ENCODE measurements around the gene IER5L. TPM values are rescaled to one million over a fixed set of nuclear protein-coding genes. Genes with fewer than 3 reads are reported as not detected.
A peak's percentile ranks its signal among the peaks of the same experiment; 100 is the strongest.
"Not testable (repeated sequence)": the region's sequence is repeated elsewhere in the genome, so short reads cannot be mapped to it uniquely, and the experiment has no call there.

The IER5L gene
- total and polyA plus RNA-seq, 9 of the 15 experiments (the other 6 are each of a cell fraction or from before 2014, with no cell fraction given), result 0.14 to 11.9 (median 0.52) TPM

DNA sequence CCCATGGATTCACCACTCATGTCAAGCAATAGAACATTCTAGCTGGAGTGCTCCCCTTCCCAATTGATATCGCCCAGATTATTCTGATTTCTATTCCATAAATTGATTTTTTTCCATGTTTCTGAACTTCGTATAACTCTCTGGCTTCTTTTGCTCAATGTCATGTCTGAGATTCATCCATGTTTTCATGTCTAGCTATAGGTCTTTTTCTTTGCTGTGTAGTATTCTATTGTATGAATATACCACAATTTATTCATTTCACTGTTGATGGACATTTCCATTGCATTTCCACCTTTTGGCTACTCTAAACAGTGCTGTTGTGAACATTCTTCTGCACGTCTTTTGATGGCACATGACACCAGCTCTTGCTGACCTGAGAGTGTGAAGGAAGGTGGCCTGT lies 47.3 kb downstream of the IER5L start:
- H3K9me3 ChIP-seq (replicated peaks; ENCODE audit: control insufficient read depth, insufficient read depth, low read depth, low read length), result no peaks in the 10 kb centered on the region
- H3K4me3 ChIP-seq, result no peak overlapping the region
- in situ Hi-C loops (cut with MboI) (loop anchor here (5.0 kb wide), 1 partner anchor 487 kb away; no protein-coding TSS in a partner anchor), intact Hi-C loops (cut with micrococcal nuclease) (loop anchor here (10.0 kb wide), 1 partner anchor 654 kb away; no protein-coding TSS in a partner anchor)
- BruUV-seq (replicated peaks), result no TSS peak
- H3K36me3 ChIP-seq (ENCODE audit: control insufficient read depth, insufficient read depth, low read length), result peaks cover 80% of the 10 kb centered on the region
- no peak for FAIRE-seq
- WGBS (ENCODE audit: insufficient coverage, low coverage, missing lambda C conversion rate), result 67% methylated on average over 3 of the region's 3 CpGs
- ATAC-seq, result no peak
- H3K4me1 ChIP-seq (replicated peaks in 1 of 2; ENCODE audit: control insufficient read depth in 2 of 2, insufficient read depth in 2 of 2, low read length in 2 of 2), result peaks cover 0 to 9% of the 10 kb centered on the region in 2 experiments; a peak in 3 of 5 replicates
- no peaks in the 10 kb centered on the region for H3K27me3 ChIP-seq (ENCODE audit: control insufficient read depth in 2 of 2, insufficient read depth in 2 of 2, low read length in 2 of 2)
- POLR2A ChIA-PET, result interaction anchor here (0.7 to 2.0 kb wide), 3 partner anchors 17 to 479 kb away, joined by 3 to 5 read pairs (median 5); no protein-coding TSS in a partner anchor
- CTCF ChIA-PET (ENCODE audit: low intra/inter-chr PET ratio), result interaction anchor here (0.6 to 3.6 kb wide), 4 partner anchors 11 to 494 kb away, joined by 3 to 36 read pairs (median 6); no protein-coding TSS in a partner anchor
- no peak overlapping the region for H3K4me2 ChIP-seq (ENCODE audit: insufficient read depth, low read length)
- H3K79me2 ChIP-seq (ENCODE audit: control insufficient read depth, insufficient read depth, low read length), result no peaks in the 10 kb centered on the region
- H3K9ac ChIP-seq (ENCODE audit: insufficient read depth in 1 of 2, low read depth in 2 of 2, low read length in 2 of 2), result no peak overlapping the region
- no peak overlapping the region for H2AFZ ChIP-seq (ENCODE audit: low read depth, low read length)
- H4K20me1 ChIP-seq (replicated peaks; ENCODE audit: control insufficient read depth, insufficient read depth, low read length), result no peaks in the 10 kb centered on the region
- H3K27ac ChIP-seq (ENCODE audit: extremely low read depth, low read depth, low read length), result no peak overlapping the region
- TF ChIP-seq ZBTB17 (CRISPR knock-in tag; IDR thresholded peaks at IDR 0.05) (no peak), ZNF146 (CRISPR knock-in tag; IDR thresholded peaks at IDR 0.05; ENCODE audit: unreplicated experiment) (peak; percentile 31), TBP (optimal IDR thresholded peaks at IDR 0.05; ENCODE audit: low read depth, low read length) (peak; percentile 3), STAT5B (CRISPR knock-in tag; IDR thresholded peaks at IDR 0.05) (no peak)
- H3K9me1 ChIP-seq (ENCODE audit: control insufficient read depth, insufficient read depth, low read length), result no peaks in the 10 kb centered on the region
- no peak for DNase-seq (ENCODE audit: extremely low read depth in 1 of 4, low spot score in 3 of 4)

DNA sequence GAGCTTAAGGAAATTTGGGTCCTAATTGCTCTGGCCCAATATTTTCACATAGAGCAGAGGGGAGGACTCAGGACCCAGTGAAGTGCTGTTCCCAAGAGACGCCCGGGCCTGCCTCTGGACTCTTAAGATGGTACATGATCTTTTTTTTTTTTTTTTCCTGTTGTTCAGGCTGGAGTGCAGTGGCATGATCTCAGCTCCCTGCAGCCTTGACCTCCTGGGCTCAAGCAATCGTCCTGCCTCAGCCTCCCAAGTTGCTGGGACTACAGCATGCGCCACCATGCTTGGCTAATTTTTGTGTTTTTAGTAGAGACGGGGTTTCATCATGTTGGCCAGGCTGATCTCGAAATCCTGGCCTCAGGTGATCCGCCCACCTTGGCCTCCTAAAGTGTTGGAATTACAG lies 47.8 kb downstream of the IER5L start:
- not testable (repeated sequence) for H3K9me3 ChIP-seq (replicated peaks; ENCODE audit: control insufficient read depth, insufficient read depth, low read depth, low read length); H3K27me3 ChIP-seq (ENCODE audit: control insufficient read depth in 2 of 2, insufficient read depth in 2 of 2, low read length in 2 of 2); H3K4me1 ChIP-seq (replicated peaks in 1 of 2; ENCODE audit: control insufficient read depth in 2 of 2, insufficient read depth in 2 of 2, low read length in 2 of 2); H3K4me2 ChIP-seq (ENCODE audit: insufficient read depth, low read length); H4K20me1 ChIP-seq (replicated peaks; ENCODE audit: control insufficient read depth, insufficient read depth, low read length); H3K79me2 ChIP-seq (ENCODE audit: control insufficient read depth, insufficient read depth, low read length); ATAC-seq; FAIRE-seq; H3K4me3 ChIP-seq; H3K9me1 ChIP-seq (ENCODE audit: control insufficient read depth, insufficient read depth, low read length); H3K27ac ChIP-seq (ENCODE audit: extremely low read depth, low read depth, low read length); H3K9ac ChIP-seq (ENCODE audit: insufficient read depth in 1 of 2, low read depth in 2 of 2, low read length in 2 of 2); H2AFZ ChIP-seq (ENCODE audit: low read depth, low read length); BruUV-seq (replicated peaks); DNase-seq (ENCODE audit: extremely low read depth in 1 of 4, low spot score in 3 of 4)
- POLR2A ChIA-PET, result interaction anchor here (0.6 to 2.0 kb wide), 4 partner anchors 17 to 479 kb away, joined by 3 to 5 read pairs (median 5); no protein-coding TSS in a partner anchor
- in situ Hi-C loops (cut with MboI), result loop anchor here (5.0 kb wide), 1 partner anchor 487 kb away; no protein-coding TSS in a partner anchor
- intact Hi-C loops (cut with micrococcal nuclease), result loop anchor here (10.0 kb wide), 1 partner anchor 655 kb away; no protein-coding TSS in a partner anchor
- 93% methylated on average over 7 of the region's 7 CpGs for WGBS (ENCODE audit: insufficient coverage, low coverage, missing lambda C conversion rate)
- CTCF ChIA-PET (ENCODE audit: low intra/inter-chr PET ratio), result interaction anchor here (0.7 to 3.6 kb wide), 2 partner anchors 11 to 480 kb away, joined by 3 to 36 read pairs; no protein-coding TSS in a partner anchor
- peaks cover 77% of the 10 kb centered on the region for H3K36me3 ChIP-seq (ENCODE audit: control insufficient read depth, insufficient read depth, low read length)

Data from K562 (cell line).